Astrocyte (in vitro differentiated cells and primary cell): ENCODE results near the gene GLRA2. TPM values are rescaled to one million over a fixed set of nuclear protein-coding genes. Genes with fewer than 3 reads are reported as not detected.

Experiments
- DNase-seq: peaks from one replicate; pipeline ENCODE4 v3.0.0-alpha.2; 2010; ENCODE audit warnings: low read depth
- FAIRE-seq: peaks from 2 replicates; lab custom pipeline; 2011; peaks lifted over from hg19 to GRCh38; lab: Jason Lieb, UNC
- H2AFZ ChIP-seq: 2 replicates; pipeline ENCODE4 v1.6.0; 2012; ENCODE audit warnings: low read depth, low read length, inconsistent platforms
- H3K27ac ChIP-seq: 2 replicates; pipeline ENCODE4 v1.5.1; 2011; ENCODE audit warnings: low read depth, low read length, inconsistent platforms
- H3K27me3 ChIP-seq: 2 replicates; pipeline ENCODE4 v1.6.0; 2011; ENCODE audit warnings: low read length, inconsistent platforms; ENCODE audit not compliant: insufficient read depth
- H3K36me3 ChIP-seq: 2 replicates; pipeline ENCODE4 v1.5.1; 2011; ENCODE audit warnings: low read length, inconsistent platforms; ENCODE audit not compliant: insufficient read depth
- H3K4me1 ChIP-seq: 2 replicates; pipeline ENCODE4 v1.5.1; 2011; ENCODE audit warnings: low read length, inconsistent platforms; ENCODE audit not compliant: insufficient read depth
- H3K4me2 ChIP-seq: 2 replicates; pipeline ENCODE4 v1.6.0; 2012; ENCODE audit warnings: low read length, inconsistent platforms
- H3K4me3 ChIP-seq: 2 replicates; pipeline ENCODE4 v1.5.1; 2011; ENCODE audit warnings: low read depth, mild to moderate bottlenecking, low read length, inconsistent platforms; ENCODE audit not compliant: insufficient read depth
- H3K79me2 ChIP-seq: 2 replicates; pipeline ENCODE4 v1.6.0; 2012; ENCODE audit warnings: mild to moderate bottlenecking, low read length, inconsistent platforms; ENCODE audit not compliant: insufficient read depth
- H3K9ac ChIP-seq: 2 replicates; pipeline ENCODE4 v1.6.0; 2012; ENCODE audit warnings: mild to moderate bottlenecking, low read length, inconsistent platforms
- H3K9me3 ChIP-seq: 2 replicates; pipeline ENCODE4 v1.5.1; 2012; ENCODE audit warnings: low read depth, mild to moderate bottlenecking, low read length, inconsistent platforms; ENCODE audit not compliant: insufficient read depth
- H4K20me1 ChIP-seq: 2 replicates; pipeline ENCODE4 v1.6.0; 2012; ENCODE audit warnings: low read length, inconsistent platforms; ENCODE audit not compliant: insufficient read depth
- H3K27ac Mint-ChIP-seq: one replicate; pipeline ENCODE4 v1.8.0; 2021; ENCODE audit warnings: mild to moderate bottlenecking, mixed read lengths; ENCODE audit not compliant: unreplicated experiment
- H3K27me3 Mint-ChIP-seq: one replicate; pipeline ENCODE4 v1.8.0; 2021; ENCODE audit warnings: low read depth, mixed read lengths; ENCODE audit not compliant: unreplicated experiment
- H3K36me3 Mint-ChIP-seq: one replicate; pipeline ENCODE4 v1.8.0; 2021; ENCODE audit warnings: low read depth, mixed read lengths; ENCODE audit not compliant: unreplicated experiment
- H3K4me1 Mint-ChIP-seq: one replicate; pipeline ENCODE4 v1.8.0; 2021; ENCODE audit warnings: low read depth, mixed read lengths; ENCODE audit not compliant: unreplicated experiment
- H3K4me3 Mint-ChIP-seq: one replicate; pipeline ENCODE4 v1.8.0; 2021; ENCODE audit warnings: mild to moderate bottlenecking, moderate library complexity, mixed read lengths; ENCODE audit not compliant: unreplicated experiment
- H3K9me3 Mint-ChIP-seq: one replicate; pipeline ENCODE4 v1.8.0; 2021; ENCODE audit warnings: mild to moderate bottlenecking, mixed read lengths; ENCODE audit not compliant: unreplicated experiment
- CTCF ChIP-seq: IDR thresholded peaks from 2 replicates; pipeline ENCODE4 v1.5.1; 2011; ENCODE audit warnings: low read depth, mild to moderate bottlenecking, inconsistent platforms, low read length, moderate library complexity; ENCODE audit not compliant: insufficient read depth
- EZH2 ChIP-seq: IDR thresholded peaks from 2 replicates; pipeline ENCODE4 v1.6.1; 2012; ENCODE audit warnings: mild to moderate bottlenecking, low read length, inconsistent platforms; ENCODE audit not compliant: insufficient read depth
- total RNA-seq: library from RNA; stranded (reverse); gene quantifications from 2 replicates; pipeline ENCODE4 v1.2.1, GENCODE V29; 2021

Gene GLRA2
- total RNA-seq, 1 donor from 2014 or later: not detected

DNA sequence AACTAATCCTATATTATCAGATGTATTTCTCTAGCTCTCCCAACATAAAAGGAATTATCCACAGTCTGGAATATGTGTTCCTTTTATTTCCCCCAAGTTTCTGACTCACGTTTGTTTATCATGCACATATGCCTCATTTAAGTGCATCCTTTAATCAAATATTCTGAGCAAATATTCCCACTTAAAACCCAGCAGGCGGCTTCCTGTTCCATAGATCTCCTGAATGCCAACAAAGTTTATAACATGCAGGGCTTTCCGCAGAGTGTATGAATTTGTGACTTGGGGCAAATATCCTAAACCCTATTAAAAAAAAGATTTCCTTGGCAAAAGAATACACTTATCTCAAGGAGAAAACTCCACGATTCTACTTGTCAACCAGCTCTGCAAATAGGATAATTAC is 16.9 kb downstream of the GLRA2 start:
- H3K27ac Mint-ChIP-seq: no peak overlapping the region
- peak; percentile 37 for FAIRE-seq
- no peaks in the 10 kb centered on the region for H3K4me1 Mint-ChIP-seq

DNA sequence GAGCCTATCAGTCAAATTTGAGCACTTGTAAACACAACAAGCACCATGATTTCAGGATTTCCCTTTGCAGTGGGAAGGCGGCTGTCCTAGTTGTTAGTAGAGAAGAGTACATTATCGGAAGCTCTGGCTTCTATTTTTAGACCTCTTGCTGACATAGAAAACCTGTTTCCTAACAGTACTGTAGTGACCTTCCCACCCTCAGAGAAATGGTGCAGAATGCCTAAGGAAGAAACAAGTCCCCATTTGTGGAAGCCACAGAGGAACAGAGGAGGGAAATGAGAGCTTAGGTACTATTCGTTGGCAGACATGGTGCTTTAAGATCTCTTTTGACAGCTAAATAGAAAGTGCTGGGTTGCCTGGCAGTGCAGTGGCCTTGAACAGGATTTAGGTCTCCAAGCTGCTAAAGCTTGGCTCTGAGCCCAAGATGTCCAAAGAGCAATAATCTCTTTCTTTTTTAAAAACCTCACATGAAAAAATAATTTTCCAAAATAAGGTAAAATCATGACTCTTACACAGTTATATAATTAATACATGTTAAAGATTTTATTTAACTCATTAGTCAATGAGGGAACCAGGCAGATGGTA is 24.9 kb downstream of the GLRA2 start:
- Mint-ChIP-seq H3K36me3 (no peaks in the 10 kb centered on the region), H3K4me1 (no peaks in the 10 kb centered on the region), H3K4me3 (no peak overlapping the region), H3K9me3 (no peaks in the 10 kb centered on the region), H3K27me3 (peaks cover 3% of the 10 kb centered on the region), H3K27ac (no peak overlapping the region)
- no peaks in the 10 kb centered on the region for H3K36me3 ChIP-seq
- H3K9me3 ChIP-seq: no peaks in the 10 kb centered on the region
- no peak overlapping the region for H3K27ac ChIP-seq
- no peak overlapping the region for H2AFZ ChIP-seq
- H3K4me2 ChIP-seq: no peak overlapping the region
- H3K9ac ChIP-seq: no peak overlapping the region
- FAIRE-seq: peak; percentile 47
- H3K27me3 ChIP-seq: no peaks in the 10 kb centered on the region
- no peaks in the 10 kb centered on the region for H3K79me2 ChIP-seq
- TF ChIP-seq EZH2: no peak
- TF ChIP-seq CTCF: no peak
- no peak overlapping the region for H3K4me3 ChIP-seq
- no peaks in the 10 kb centered on the region for H4K20me1 ChIP-seq
- H3K4me1 ChIP-seq: no peaks in the 10 kb centered on the region
- DNase-seq: no peak

More for the DNA sequence above, 16.9 kb downstream of the GLRA2 start:
- H3K4me3 ChIP-seq: no peak overlapping the region
- no peaks in the 10 kb centered on the region for H3K9me3 Mint-ChIP-seq
- DNase-seq: no peak
- H3K4me3 Mint-ChIP-seq: no peak overlapping the region
- no peak overlapping the region for H3K9ac ChIP-seq
- H3K27ac ChIP-seq: no peak overlapping the region
- no peaks in the 10 kb centered on the region for H3K9me3 ChIP-seq
- no peaks in the 10 kb centered on the region for H3K36me3 Mint-ChIP-seq
- H4K20me1 ChIP-seq: no peaks in the 10 kb centered on the region
- no peak for TF ChIP-seq EZH2
- TF ChIP-seq CTCF: no peak
- H2AFZ ChIP-seq: no peak overlapping the region
- no peaks in the 10 kb centered on the region for H3K4me1 ChIP-seq
- no peaks in the 10 kb centered on the region for H3K27me3 Mint-ChIP-seq
- no peaks in the 10 kb centered on the region for H3K27me3 ChIP-seq
- no peaks in the 10 kb centered on the region for H3K79me2 ChIP-seq
- no peaks in the 10 kb centered on the region for H3K36me3 ChIP-seq
- no peak overlapping the region for H3K4me2 ChIP-seq

- Mint-ChIP-seq H3K9me3 (peaks cover 14% of the 10 kb centered on the region), H3K27ac (no peak overlapping the region), H3K27me3 (no peaks in the 10 kb centered on the region), H3K4me3 (no peak overlapping the region), H3K4me1 (no peaks in the 10 kb centered on the region), H3K36me3 (no peaks in the 10 kb centered on the region)
- H3K36me3 ChIP-seq: no peaks in the 10 kb centered on the region
- H3K9me3 ChIP-seq: no peaks in the 10 kb centered on the region
- FAIRE-seq: peak; percentile 83
- H3K27me3 ChIP-seq: no peaks in the 10 kb centered on the region
- H3K27ac ChIP-seq: no peak overlapping the region
- H3K79me2 ChIP-seq: no peaks in the 10 kb centered on the region
- DNase-seq: no peak
- no peak overlapping the region for H3K9ac ChIP-seq
- TF ChIP-seq EZH2 (no peak), CTCF (no peak)
- no peak overlapping the region for H3K4me2 ChIP-seq
- no peak overlapping the region for H3K4me3 ChIP-seq
- no peaks in the 10 kb centered on the region for H4K20me1 ChIP-seq
- no peak overlapping the region for H2AFZ ChIP-seq
- H3K4me1 ChIP-seq: no peaks in the 10 kb centered on the region
Observed at GRCh38 chrX:14564058-14564457, 34.7 kb downstream of the GLRA2 start.
